8988T (cell line): ENCODE measurements around the gene BTBD3.

Source experiments
- DNase-seq: peaks from one replicate; pipeline ENCODE4 v3.0.0; 2011

BTBD3 gene

DNA sequence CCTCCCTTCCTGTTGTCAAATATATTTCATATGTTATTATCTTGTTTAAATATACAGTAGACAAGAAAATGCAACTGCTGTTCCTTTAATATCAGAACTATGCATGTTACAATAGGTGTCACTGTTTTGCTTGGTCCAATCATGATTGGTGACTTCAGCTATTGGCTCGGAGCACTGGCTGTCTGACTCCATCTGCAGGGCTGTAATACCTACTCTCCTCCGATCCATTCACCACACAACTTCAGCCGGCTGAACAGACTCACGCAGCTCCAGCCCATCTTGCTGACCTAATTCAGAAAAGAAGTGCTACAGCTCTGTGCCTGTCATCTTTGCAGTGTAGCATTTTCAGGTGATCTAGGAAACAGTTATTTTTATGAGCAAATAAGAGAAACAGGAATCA is at the start of gene BTBD3:
TSS of gene BTBD3 (plus strand) at position 231 of the 400 bp plus-strand sequence. CDS start 383 bp downstream, outside the sequence.
- DNase-seq: no peak

DNA sequence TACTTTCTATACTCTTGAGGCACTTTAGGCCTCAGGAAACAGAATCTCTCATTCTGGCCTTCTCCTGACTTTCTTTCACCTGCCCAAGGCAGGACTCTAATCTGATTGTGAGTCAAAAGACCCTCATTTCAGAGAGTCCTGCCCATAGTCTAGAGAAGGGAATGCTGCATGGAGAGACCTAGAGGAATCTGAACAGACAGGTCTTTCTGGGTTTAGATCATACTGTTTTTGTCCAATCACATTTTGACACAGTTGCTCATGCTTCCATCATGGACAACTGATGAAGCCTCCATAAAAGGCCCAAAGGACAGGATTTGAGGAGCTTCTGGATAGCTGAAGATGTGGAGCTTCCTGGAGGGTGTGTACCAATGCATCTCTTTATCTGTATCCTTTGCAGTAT is 48.1 kb upstream of the BTBD3 start:
- DNase-seq: no peak

DNA sequence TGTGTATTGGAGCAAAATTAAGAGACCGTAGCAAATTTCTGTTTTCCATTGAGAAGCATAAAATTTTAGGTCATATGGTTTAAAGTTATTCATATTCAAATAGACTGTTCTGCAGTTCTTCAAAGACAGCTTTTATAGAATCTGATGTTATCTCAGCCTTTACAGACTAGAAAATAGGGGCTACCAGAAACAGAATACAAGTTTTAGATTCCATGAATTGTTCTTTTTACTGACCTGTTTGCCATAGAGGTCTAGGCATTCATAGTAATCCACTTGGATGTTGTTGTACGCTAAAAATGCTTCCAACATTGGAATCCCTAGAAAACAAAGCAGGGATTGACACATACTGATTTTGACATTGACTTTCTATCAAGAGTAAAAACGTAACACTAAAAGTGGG is 47.3 kb upstream of the BTBD3 start:
- no peak for DNase-seq

DNA sequence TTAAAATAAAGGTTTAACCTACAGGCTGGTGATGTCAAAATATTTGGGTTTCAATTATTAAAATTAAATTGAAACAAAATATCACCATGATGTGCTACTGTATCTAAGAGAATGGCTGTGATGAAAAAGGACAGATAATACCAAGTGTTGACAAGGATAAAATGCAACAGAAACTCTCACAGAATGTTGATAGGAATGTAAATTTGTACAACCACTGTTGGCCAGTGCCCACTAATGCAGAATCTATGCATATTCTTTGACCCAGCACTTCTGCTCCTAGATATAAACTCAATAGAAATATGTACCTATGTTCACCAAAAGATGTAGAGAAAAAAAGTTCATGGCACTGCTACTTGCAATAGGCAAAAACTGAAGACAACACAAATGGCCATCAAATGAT is 41.1 kb upstream of the BTBD3 start:
- no peak for DNase-seq

DNA sequence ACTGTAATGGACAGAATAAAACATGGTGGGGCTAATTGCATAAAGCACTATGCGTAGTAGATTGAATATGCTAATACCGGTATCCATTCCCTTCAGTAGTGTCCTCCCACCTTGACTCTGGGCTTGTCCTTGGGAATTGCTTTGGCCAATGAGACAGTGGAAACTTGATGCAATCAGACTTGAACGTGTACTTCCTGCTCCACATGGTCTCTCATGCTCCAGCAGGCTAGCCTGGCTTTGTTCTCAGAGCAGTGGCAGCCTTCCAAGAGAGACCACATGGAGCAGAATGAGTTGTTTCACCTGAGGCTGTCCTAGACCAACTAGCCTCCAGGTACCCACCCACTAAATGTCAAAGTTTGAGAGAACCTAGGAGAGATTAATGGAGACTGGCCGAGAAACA is 37.0 kb upstream of the BTBD3 start:
- no peak for DNase-seq

DNA sequence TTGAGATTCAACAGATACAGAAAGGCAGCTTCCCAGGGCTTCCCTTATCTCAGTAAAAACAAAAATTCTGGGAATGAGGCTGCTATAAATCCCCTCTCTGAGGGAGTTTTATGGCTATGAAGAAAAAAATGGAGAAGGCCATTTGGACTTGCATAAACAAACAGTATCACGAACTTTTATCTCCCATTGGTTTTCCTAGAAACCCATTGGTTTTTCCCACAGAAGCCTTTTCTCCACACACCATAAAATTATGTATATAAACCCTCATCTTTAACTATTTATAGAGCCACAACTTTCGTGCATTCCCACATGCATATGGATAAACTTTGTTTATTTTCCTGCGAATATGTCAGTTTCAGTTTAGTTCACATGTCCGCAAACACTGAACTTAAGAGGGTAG is 36.2 kb upstream of the BTBD3 start:
- no peak for DNase-seq

DNA sequence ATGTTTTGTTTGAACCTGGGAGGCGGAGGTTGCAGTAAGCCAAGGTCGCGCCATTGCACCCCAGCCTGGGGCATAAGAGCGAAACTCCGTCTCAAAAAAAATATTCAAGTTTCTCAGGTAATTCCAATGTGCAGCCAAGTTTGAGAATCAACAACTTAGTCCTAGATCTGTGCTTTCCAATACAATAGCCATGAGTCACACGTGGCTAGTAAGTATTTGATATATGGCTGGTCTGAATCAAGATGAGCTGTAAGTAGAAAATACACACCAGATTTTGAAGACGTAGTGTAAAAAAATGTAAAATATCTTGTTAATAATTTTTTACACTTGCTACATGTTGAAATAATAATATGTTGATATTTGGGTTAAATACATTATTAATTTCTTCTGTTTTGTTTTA is 35.0 kb upstream of the BTBD3 start:
- DNase-seq: no peak

DNA sequence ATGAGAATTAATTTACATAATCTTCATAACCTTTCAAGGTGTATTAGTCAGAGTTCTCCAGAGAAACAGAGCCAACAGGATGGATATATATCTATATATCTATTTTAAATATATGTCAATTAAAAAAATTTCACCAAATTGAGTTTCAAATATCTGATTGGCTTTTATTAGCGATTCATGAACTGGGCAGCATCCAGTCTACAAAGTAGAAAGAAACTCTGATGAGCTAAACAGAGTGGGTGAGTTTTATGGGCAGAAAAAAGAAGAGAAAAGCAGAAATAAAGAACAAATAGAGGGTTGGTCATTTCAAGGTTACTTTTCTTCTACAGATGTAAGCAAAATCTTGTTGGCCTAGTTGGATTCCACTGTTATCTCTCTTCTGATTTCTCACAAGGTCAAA is 29.0 kb upstream of the BTBD3 start:
- DNase-seq: no peak

DNA sequence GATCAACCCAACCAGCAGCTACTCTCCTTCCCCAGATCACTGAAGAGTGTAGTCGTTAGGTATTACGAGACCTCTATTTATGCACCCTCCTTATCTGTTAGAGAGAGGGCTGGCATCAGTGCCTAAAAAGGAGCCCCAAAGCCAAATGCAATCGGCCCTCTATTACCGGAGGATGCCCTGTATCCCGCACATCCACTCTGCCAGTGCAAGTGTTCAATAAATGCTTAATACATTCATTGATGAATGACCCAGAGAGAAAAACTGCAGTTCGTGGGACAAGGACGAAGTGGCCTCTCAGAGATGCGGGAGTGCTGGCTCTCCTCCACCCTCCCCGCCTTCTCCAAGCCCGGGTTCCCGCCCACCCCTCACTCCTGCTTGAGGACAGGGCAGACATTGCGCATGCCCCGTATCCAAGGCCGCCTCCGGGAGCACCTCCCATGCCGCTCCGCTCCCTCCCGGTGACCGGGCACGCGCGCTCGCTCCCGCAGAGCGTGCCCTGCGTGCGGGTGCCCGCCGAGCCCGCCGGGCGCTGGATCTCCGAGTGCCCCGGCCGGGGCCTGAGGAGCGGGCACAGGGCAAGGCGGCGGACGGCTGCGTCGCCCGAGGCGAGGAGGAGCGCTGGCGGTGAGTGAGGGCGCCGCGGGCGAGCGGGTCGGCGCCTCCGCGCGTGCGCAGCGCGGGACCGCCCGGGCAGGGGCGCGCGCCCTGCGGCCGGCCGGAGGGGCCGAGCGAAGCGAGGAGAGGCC is 27.2 kb upstream of the BTBD3 start:
- peak; percentile 46 for DNase-seq

DNA sequence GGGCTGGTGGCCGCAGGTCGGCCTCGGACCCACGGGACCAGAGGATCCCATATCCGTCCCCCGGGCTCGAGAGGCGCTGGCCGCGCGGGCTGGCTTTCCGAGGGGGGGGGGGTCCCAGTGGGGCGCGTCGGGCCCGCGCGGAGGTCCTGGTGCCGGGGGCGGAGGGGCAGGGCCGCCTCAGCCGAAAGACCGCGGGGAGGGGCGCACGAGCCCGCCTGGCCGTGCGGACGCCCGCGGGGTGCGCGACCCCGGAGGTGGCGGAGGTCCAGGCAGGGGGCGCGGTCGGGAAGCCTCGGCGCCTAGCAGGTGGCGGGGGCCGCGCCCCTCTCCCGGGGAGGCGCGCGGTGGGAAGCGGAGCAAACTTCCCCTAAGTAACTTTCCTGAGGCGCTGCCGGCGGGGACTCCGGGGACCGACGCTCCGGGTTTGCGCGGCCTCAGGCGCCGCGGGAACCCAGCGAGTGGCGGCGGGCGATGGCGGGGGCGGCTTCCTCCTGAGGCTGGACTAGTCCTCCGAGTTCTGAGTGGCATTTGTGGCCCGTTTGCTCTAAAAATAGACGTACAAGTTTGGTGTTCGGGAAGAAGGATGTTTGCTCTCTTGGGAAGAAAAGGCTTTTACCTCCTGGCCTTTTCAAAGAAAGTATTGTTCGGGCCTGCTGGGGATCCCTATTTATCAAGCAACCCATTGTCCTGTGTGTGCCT is 26.5 kb upstream of the BTBD3 start:
- DNase-seq: peak; percentile 28

DNA sequence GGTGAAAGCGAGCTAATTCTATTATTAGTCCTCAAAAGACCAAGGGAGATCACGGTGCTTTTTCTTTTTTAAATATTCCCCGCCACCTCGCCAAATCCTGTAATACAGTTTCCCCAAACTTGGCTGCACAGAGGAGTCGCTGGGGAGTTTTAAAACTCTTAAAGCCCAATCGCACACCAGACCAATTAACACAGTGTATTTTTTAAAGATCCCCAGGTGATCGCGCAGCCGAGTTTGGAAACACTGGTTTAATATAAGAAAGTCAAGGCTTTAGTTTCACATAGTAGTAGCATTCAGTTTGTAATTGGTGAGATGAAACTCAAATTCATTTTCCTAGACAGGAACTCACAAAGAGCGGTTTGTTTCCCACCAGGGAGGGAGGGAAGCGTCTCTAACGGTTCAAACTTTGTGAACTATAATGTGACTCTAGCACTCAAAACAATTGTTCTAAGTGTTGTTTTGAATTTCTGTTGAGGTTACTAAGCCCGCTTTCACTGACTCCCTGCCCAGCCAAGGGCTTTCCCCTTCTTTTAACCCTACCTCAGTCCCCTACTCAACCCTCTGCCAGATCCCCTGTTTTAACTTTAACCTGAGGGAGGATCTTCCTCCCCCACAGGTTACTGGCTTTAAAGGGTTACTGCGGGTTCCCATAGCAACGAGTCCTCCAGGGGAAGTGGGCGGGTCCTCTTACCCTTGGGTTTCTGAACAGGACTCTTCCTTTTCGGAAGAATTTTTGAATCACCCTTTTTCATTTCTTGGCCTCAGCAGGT is 25.7 kb upstream of the BTBD3 start:
- DNase-seq: peak; percentile 18

DNA sequence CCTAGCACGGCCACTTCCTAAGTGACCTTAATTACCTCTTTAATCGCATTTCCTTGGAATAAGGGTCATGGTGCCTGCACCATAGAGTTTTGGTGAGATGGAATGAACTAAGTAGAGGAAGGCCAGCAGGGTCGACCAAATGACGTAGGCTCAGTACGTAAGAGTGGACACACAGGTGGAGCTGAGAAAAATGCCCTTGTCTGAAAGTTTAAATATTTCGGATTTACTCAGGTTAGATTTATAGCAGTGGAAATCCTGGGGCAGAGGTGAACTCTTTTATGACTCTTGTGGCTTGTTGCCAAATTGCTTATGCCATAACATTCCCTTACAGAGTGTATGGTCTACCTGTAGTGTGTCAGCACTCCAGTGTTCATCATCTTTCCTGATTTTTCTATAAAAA is 23.6 kb upstream of the BTBD3 start:
- DNase-seq: no peak

DNA sequence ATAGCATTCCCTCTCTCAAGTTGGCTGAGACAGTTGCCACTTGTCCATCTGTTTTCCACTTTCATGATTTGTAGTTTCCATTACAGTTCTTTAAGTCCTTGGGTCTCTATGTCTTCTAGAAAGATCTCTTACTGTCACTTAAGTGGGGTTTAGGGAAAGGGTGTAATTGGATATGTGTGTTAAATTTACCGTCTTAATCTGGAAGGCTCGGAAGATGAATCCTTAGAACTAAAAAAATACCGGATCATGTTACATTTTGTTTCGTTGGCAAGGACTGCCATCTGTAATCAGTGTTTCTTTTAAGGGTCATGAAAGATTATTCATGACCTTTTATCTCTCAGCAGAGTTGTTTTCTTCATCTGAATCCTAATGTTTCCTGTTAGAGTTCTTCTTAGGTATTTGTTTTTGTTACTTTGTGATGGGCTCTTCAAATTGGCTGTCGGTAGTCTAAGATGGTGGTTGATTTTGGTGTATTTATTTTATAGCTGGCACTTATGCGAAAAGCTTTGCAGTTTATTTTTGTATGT is 21.8 kb upstream of the BTBD3 start:
- no peak for DNase-seq

DNA sequence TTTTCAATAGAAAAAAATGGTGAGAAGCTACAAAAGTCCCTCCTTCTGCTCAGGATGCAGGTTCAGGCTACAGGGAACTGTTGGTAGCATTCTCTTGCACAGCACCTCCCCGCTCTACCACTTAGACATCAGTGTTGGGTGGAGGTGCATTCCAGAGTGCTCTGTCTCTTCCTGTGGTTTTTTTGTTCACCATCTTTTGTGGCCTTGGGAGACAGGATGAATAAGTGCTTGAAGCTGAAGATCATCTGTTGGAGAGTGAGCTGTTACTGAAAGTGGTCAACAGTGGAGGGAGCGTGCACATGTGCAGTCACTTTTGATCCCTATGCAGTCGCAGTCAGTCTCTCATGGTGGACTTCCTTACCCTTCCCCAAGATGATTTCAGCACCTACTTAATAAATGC is 16.6 kb upstream of the BTBD3 start:
- DNase-seq: no peak

DNA sequence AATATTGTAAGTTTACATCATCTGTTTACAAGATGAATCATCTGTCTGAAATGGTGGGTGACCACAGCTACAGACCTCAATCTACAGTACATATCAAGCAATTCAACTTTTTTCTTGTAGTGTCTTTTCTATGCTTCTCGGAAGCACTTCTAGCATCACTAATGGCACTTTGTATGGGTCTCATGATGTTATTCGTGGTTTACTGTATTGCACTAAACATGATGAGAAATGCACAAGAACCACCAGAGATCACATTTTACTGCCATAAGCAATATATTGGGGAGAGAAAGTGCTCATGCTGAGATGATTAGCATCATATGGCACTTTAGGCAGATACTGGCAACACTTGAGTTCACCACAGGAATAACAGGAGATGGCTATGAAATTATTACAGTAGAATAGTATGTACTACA is 15.4 kb upstream of the BTBD3 start:
- no peak for DNase-seq

DNA sequence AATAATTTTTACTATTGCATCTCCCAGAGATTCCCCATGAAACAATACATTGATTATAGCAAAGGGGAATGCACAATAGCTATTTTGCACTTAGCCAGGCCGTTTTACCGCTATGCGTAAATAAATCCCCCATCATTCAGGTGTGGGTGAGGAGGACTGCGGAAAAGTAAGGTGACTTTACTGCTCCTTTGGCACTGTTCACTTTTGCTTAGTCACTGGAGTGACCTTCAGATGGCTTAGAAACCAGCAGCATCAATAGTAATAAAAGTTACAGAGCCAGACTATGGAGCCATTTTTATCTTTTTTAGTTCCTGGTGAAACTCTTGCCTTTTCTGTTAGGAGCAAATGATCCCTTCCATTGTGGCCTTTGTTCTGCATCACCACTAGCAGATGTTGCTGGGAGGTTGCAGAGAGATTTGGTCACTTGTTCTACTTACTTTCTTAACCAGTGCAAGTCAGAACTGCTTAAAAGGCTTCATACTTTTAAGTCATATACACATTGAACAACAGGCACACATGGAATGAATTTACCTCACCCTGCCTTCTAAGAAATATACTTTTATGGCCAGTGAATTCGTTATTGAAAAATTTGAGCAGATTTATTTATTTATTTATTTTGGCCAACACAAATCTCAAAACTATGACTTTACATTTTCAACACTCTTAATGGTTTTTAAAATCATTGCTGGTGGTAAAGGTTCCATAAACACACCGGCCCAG is 12.1 kb upstream of the BTBD3 start:
- DNase-seq: no peak

DNA sequence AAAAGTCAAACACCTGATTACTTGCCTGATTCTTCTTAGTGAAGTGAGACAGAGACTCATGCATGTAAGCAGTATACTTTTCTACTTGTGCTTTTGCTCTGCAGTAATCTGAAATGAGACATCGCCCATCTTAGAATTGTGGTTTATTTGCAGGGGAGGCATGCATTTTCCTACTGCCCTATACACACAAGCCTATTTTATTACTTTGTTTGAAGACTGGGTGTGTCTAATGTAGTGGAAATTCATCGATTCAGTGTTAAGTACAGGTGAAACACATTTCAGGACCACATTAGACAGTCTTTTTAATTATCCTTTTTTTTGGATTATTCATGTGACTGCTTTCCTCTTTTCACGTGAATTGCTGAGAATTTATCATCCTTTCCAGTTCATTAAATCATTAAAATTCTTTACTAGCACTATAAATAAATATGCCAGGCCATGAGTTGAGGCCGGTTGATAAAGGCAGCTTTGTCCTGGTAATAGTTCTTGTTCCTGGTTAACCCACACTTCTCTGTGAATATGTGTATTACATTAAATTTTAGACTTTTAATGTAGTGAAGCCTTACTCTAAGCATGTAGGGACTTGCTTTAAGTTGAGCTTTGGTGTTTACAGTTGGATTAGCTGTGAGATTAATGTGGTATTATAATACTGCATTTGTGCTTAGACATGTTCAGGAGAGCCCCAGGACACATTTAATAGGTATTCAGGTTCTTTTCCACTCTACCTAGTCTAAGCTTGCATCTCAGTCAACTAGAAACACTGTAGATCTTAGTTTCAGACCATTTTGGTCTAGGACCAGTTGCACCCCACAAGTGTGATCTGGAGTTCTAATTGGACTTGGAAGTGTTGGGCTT is 10.8 kb upstream of the BTBD3 start:
- no peak for DNase-seq

DNA sequence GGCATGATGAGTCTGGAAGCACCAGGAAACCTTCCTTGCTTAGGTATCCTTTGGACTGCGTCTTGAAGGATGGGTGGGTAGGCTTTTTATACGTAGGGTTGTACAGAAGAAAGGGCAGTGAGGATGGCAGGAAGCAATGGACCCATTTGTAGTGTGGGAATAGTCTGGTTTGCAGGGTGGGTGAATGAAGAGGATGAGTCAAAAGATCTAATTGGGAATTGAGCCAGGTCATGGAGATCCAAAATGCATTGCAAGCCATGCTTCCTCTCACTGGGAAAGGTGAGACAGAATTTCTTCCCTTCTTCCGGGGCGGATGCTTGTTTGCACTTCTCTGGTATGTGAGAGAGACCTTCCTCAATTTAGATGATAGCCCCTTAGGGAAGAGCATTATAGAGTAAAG is 10.1 kb upstream of the BTBD3 start:
- no peak for DNase-seq

DNA sequence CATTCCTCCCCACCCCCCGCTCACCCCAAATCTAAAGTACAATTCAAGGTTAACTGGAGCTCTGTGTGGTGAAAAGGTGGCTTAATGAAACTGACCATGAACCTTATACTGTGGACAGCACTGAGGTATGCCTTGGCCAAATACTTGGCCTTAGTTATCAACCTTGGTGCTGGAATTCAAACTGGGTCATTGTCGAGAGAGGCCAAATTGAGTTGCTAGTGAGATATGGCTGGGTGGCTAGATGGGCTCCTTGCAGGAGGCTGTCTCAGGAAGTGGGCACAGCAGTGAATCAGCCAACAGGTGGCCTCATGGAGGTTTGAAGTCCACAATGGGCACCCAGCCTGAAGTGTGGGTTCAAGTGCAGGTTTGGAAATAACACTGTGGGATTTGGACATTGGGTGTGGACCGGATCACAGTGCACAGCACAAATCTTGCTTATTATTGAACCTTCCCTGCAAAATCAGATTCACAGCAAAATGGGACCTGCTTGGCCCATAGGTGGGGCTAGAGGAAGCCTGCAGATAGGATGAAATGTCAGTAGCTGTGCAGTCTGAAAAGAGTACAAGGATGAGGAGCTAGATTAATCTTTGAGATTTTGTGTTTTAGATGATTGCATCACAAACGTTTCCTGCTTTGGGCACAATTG is 5.6 kb upstream of the BTBD3 start:
- no peak for DNase-seq

DNA sequence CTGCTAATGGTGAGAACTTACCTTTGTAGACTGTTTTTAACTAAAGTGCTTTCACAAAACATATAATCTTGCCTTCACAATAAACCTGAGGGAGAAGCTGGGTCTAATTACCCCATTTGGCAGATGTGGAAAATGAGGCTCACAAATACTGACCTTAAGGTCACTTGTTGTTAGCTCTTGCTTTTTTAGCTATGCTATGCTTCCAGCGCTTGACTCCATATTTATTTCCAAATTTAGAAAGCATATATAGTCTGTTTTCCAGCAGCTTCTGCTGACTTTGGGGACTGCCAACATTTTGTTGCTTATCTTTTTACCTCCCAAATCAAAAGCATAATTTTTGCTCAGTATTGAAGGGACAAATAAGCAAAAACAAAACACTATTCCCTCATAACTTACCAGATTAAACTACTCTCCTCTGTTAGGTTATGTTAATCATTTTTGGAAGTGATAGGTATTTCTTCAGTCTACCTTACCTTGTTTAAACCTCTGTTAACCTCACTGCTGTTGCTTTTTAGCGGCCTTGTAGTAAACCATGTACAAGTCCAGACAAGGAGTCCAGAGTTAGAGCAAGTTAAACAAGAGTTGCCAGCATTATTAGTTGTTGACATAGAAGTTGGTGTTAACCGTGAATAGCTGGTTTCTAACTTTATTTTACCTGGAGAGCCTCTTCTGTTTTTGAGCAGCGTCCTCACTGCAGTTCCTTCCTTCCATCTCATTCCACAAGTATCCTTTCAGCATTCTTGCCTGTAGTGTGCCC is 4.9 kb upstream of the BTBD3 start:
- DNase-seq: no peak

DNA sequence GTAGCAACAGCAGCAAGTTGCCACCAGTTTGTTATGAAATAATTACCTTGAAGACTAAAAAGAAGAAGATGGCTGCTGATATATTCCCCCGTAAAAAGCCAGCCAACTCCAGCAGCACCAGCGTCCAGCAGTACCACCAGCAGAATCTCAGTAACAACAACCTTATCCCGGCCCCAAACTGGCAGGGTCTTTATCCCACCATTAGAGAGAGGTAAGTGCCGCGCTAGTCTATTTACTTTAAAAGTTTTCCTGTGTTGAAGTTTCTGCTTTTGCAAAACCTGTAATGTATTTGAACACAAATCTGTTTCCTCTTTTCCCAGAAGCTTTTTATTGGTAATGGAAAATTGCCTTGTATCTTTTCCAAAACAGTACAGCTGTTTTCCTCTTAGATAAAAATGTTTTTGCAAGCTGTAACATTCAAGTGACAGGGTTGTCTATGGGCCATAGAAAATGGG is 725 bp downstream of the BTBD3 start:
- no peak for DNase-seq
